Measurements from ENCODE around the gene SCLY.

Gene SCLY

GRCh38 chr2:238128534-238129001 is 67.8 kb downstream of the SCLY start:
- no peak for DNase-seq

GRCh38 chr2:238129166-238130010 is 68.6 kb downstream of the SCLY start:
- DNase-seq: no peak

- no peak for DNase-seq
These were observed 69.4 kb downstream of the SCLY start for GRCh38 chr2:238130111-238130695.

GRCh38 chr2:238130696-238131628 is 70.2 kb downstream of the SCLY start:
- no peak for DNase-seq

- no peak for DNase-seq
These were observed 71.1 kb downstream of the SCLY start for GRCh38 chr2:238131761-238132462.

GRCh38 chr2:238132463-238133450 is 72.0 kb downstream of the SCLY start:
- no peak for DNase-seq

- no peak for DNase-seq
These were observed 72.9 kb downstream of the SCLY start for GRCh38 chr2:238133499-238134392.

- DNase-seq: no peak
These were observed 73.6 kb downstream of the SCLY start for GRCh38 chr2:238134393-238134785.

- DNase-seq: no peak
These were observed 74.9 kb downstream of the SCLY start for GRCh38 chr2:238135601-238136150.

GRCh38 chr2:238136820-238137537 is 76.2 kb downstream of the SCLY start:
- DNase-seq: no peak

GRCh38 chr2:238137885-238138284 is 77.1 kb downstream of the SCLY start:
- no peak for DNase-seq

- no peak for DNase-seq
These were observed 77.8 kb downstream of the SCLY start, which contains the start of gene KLHL30 for GRCh38 chr2:238138331-238139195. TSS of gene KLHL30 (plus strand) at chr2:238138668. CDS start at chr2:238140755, 2,087 bp downstream.

- no peak for DNase-seq
These were observed 78.6 kb downstream of the SCLY start for GRCh38 chr2:238139196-238140039.

GRCh38 chr2:238140040-238140439 is 79.2 kb downstream of the SCLY start:
- no peak for DNase-seq

- no peak for DNase-seq
These were observed 80.1 kb downstream of the SCLY start for GRCh38 chr2:238140721-238141540.
